Adipose tissue (tissue), 3 donors: ENCODE measurements around the gene CLSTN3. TPM values are rescaled to one million over a fixed set of nuclear protein-coding genes. Genes with fewer than 3 reads are reported as not detected.
"Not testable (repeated sequence)": the region's sequence is repeated elsewhere in the genome, so short reads cannot be mapped to it uniquely, and the experiment has no call there.

Experiments
- H3K27ac ChIP-seq: one replicate; pipeline ENCODE4 v1.5.1; 2013; ENCODE audit warnings: low read depth, low read length
- WGBS, 3 donors: extraction: QIAGEN DNeasy Blood & Tissue Kit; methylation state at CpG; one replicate each; pipeline ENCODE4 v1.1.7; 2013; 5-methylcytosine and 5-hydroxymethylcytosine counted together
- polyA plus RNA-seq, 3 donors: library from polyadenylated mRNA; stranded (reverse); fragments of 200-250 nt; gene quantifications; one replicate each; pipeline ENCODE4 v1.2.3, GENCODE V29; 2013
- donor health status: healthy with polysubstance abuse.
- donor health status: Bipolar disorder and iron deficiency.
- donor health status: healthy.

CLSTN3 gene
- polyA plus RNA-seq, 3 donors = 27.6 to 73.6 (median 68.0) TPM

GRCh38 chr12:7101694-7102131 is 28.5 kb upstream of the CLSTN3 start:
- H3K27ac ChIP-seq = no peak overlapping the region
- whole genome bisulfite sequencing, 3 donors = 59 to 75% (median 61%) methylated on average over 10 of the region's 10 CpGs

DNA sequence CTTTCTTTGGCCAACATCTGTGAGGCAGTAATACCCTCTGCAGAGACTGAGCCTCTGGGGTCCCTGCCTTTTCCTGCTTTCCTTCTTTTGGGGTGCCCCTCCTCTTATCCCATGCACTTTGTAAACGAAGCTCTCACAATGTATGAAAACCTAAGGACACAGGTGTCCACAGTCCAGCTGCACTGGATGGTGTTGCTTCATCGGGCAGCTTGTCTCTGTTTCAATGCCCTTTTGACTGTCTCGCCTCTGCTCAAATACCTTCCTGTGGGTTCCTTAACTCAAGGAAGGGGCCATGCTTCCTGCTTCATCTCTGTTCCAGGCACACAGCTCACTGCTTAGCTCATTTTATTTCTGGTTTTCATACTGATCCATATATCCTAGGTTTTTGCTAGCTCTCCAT is 27.6 kb upstream of the CLSTN3 start:
- WGBS, 3 donors = 70 to 83% (median 71%) methylated on average over 3 of the region's 3 CpGs
- H3K27ac ChIP-seq = no peak overlapping the region

GRCh38 chr12:7103837-7104584 is 26.2 kb upstream of the CLSTN3 start:
- H3K27ac ChIP-seq = no peak overlapping the region
- 89 to 96% (median 93%) methylated on average over 14 of the region's 14 CpGs for WGBS, 3 donors

- no peak overlapping the region for H3K27ac ChIP-seq
- 87 to 97% (median 89%) methylated on average over 1 of the region's 1 CpG for WGBS, 3 donors
Measured at GRCh38 chr12:7106082-7106481, 24.1 kb upstream of the CLSTN3 start.

- H3K27ac ChIP-seq = not testable (repeated sequence)
- WGBS, 3 donors = 96 to 98% (median 98%) methylated on average over 5 of the region's 5 CpGs
Measured at GRCh38 chr12:7107181-7107580, 23.0 kb upstream of the CLSTN3 start.

DNA sequence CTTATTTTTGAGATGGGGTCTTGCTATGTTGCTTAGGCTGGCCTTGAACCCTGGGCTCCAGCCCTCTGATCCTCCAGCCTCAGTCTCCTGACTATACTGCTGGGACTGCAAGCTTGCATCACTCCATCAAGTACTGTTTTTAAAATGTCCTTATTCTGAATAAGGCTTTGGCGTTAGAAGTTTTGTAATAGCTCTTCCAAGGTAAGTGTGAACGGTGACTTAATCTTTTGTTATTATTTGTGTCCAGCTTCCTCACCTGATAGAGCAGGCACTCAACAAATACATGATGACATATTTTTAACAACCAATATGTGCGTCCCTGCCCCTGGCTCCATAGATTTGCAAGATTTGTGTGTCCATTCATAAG is 22.6 kb upstream of the CLSTN3 start:
- 29 to 32% (median 32%) methylated on average over 3 of the region's 3 CpGs for WGBS, 3 donors
- H3K27ac ChIP-seq = peak overlapping the region; percentile 99

DNA sequence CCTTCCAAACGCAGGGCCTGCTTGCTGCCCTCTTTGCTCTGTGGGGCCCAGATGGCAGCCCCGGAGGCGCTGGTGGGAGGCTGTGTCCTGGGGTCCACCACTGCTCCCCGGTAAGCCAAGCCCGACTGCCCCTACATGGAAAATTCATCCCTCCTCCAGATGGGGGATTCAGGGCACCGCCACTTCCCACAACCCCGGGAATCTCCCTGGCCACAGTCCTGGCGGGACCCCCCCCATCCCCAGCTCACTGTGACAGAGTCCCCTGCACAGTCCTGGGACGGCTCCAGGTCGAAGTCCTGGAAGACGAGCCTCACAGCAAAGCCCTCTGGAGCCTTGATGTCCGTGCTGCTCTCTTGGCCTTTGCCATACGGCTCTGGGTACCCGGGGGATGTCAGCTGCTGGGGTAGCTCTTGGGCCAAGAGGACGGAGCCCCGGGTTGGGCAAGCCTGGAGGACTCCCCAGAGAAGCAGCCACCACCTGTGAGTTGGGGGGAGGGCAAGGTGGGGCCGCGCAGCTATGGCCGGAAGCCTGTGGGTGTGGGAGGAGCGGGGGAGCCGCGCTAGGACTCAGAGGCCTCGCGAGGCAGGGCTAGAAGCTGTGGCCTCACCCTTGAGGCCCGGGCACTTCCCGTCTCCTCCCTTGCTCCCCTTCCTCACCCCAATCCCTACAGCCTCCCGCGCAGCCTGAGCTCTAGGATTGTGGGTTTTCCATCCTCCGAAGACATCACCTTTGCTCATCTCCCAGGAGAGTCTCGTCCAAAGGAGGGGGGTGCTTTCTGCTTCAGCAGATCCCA is 22.0 kb upstream of the CLSTN3 start:
- peak overlapping the region; percentile 99 for H3K27ac ChIP-seq
- 2 to 6% (median 3%) methylated on average over 23 to 30 of the region's 30 CpGs for WGBS, 3 donors

DNA sequence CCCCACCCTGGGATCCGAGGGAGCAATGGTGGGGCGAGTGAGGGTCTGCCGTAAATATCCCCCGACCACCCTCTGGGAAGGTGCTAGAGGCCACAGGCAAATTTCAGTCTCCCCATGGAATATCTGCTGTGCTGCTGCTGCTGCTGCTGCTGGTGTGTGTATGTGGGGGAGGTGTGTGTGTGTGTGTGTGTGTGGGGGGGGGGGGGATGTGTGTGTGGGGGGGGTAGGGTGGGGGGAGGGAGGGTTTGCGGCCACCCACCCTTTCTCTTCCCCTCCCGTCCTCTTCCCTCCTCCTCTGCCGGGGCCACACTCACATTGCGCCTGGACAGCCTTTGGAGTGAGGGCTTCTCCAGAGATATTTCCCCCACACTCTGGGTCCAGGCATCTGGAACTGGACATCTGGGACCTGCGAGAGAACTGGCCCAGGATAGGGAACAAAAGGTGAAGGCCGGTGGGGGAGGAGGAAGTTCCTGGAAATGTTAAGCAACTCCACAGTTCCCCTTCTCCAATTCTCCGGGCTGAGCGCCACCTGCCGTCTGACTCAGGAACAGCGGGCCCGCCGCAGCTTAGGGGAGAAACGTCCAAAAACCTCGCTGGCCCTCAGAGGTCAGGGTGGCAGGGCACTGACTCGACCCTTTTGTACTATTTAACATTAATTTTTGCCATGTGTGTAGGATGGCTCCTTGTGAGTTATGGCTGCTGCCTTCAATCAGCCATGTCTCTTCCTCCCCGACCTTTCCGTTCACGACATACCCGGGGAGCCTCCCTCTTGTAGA is 21.2 kb upstream of the CLSTN3 start, which contains the start of gene C1RL:
Gene C1RL, minus strand, starts transcription at position 419 of the 776 bp plus-strand sequence. Its CDS starts 34 bp downstream, at position 385.
- peak within 1 kb of the TSS; percentile 99 for H3K27ac ChIP-seq
- WGBS, 3 donors = 10 to 15% (median 10%) methylated on average over 21 to 23 of the region's 23 CpGs

DNA sequence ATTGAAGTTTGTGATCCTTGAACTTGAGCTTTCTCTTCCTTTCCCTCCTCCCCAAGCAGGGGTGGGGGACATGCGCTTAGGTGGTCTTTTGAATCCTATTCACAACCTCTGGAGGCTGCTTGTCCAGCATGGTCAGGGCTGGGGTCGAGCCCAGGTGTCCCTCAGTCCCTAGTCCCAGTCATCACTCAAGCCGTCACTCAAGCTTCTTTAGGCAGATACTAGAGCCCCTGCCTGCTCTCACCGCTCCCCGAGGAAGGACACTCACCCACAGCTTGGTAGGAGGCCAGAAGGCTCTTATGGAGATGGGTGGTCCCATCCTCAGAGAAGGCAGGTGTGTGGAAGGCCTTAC is 20.6 kb upstream of the CLSTN3 start:
- no peak overlapping the region for H3K27ac ChIP-seq
- WGBS, 3 donors = 47 to 66% (median 57%) methylated on average over 5 of the region's 5 CpGs

GRCh38 chr12:7110661-7111060 is 19.5 kb upstream of the CLSTN3 start:
- no peak overlapping the region for H3K27ac ChIP-seq
- 89 to 92% (median 90%) methylated on average over 5 of the region's 5 CpGs for WGBS, 3 donors

GRCh38 chr12:7112041-7112440 is 18.1 kb upstream of the CLSTN3 start:
- WGBS, 3 donors = 65 to 79% (median 75%) methylated on average over 4 of the region's 4 CpGs
- H3K27ac ChIP-seq = no peak overlapping the region

DNA sequence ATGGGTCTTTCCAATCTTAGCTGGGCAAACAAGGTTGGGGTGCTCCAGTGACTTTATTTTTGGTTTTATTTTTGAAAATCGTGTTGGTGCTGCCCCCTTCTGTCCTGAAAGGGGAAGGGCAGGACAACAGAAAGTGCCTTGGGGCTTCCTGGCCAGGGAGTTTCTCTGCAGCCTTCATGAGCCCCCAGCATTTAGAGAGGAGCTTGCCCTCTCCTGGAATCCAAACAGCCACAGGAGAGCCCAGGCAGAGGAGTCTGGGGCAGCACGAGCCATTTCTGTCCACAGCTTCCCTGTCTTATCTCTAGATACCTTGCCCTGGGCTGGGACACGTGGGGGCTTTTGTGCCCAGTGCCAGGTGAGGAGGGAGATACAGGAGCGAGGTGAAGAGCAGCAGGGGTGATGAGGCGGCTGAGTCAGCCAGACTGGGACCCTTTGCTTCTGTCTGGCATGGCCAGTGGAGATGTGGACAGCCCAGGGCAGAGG is 16.7 kb upstream of the CLSTN3 start:
- H3K27ac ChIP-seq = no peak overlapping the region

DNA sequence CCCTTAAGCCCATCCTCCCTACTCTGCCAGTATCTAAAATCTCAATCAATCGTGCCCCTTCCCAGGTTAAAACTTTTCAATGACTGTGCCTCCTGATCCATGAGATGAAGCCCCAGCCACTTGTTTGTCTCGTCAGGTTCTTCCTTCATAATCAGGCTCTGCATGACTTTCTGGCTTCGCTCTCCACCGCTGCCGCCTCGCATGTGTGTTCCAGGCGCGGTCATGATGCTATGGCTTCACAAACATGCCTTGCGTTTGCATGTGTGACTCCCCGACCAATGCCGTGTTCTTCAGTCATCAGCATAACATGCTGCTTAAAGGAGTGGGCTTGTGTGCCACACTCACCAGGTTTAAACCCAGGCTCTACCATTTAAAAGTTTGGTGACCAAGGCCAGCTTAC is 16.2 kb upstream of the CLSTN3 start:
- H3K27ac ChIP-seq = no peak overlapping the region
- 87 to 91% (median 90%) methylated on average over 11 of the region's 11 CpGs for WGBS, 3 donors

More for the DNA sequence above, 16.7 kb upstream of the CLSTN3 start:
- WGBS, 3 donors = 40 to 44% (median 43%) methylated on average over 5 of the region's 5 CpGs

DNA sequence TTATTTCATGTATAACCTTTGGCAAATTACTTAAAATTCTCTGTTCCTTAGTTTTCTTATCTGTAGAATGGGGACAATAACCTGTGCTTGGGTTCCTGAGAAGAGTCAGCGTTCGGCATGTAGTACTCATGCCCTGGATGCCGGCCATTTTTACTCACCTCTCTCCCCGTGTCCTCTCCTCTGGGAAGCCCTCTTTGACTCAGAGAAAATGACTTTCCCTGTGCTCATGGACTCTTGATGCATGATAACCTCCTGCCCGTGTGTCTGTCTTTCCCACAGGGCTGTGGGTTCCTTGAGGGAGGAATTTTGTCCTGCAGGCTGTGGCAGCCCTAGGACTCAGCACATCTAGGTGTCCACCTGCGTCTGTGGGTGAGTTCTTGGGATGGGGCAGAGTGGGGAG is 15.3 kb upstream of the CLSTN3 start:
- no peak overlapping the region for H3K27ac ChIP-seq
- 82 to 92% (median 89%) methylated on average over 6 of the region's 6 CpGs for WGBS, 3 donors

DNA sequence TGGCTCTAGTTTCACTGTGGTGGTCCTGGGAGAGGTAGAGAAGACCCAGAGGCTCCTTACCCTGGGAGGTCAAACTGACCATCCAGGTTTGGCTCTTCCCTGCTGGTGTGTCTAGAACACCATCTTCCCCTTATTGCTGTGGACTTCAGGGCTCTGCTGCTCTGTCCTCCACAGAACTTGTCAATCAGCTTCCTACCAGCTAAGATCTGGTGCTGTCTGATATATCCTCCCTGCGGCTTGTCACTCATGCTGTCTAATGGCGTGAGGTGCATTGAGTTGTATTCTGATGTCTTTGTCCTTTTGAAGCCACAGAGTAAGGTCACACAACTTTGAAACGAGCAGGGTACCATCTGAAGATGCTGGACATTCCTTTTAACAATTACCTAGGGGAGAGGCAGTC is 14.0 kb upstream of the CLSTN3 start:
- H3K27ac ChIP-seq = no peak overlapping the region
- 88 to 92% (median 89%) methylated on average over 3 of the region's 3 CpGs for WGBS, 3 donors

- no peak overlapping the region for H3K27ac ChIP-seq
- WGBS, 3 donors = 90 to 96% (median 93%) methylated on average over 9 of the region's 9 CpGs
Measured at GRCh38 chr12:7116916-7117315, 13.3 kb upstream of the CLSTN3 start.

- 80 to 92% (median 90%) methylated on average over 3 of the region's 3 CpGs for WGBS, 3 donors
- H3K27ac ChIP-seq = no peak overlapping the region
Measured at GRCh38 chr12:7117670-7118069, 12.5 kb upstream of the CLSTN3 start.

GRCh38 chr12:7118881-7119280 is 11.3 kb upstream of the CLSTN3 start:
- no peak overlapping the region for H3K27ac ChIP-seq
- WGBS, 3 donors = 43 to 85% (median 84%) methylated on average over 1 to 3 of the region's 3 CpGs

GRCh38 chr12:7120166-7120565 is 10.0 kb upstream of the CLSTN3 start:
- no peak overlapping the region for H3K27ac ChIP-seq
- 84 to 93% (median 86%) methylated on average over 5 of the region's 5 CpGs for WGBS, 3 donors
